Liver (tissue), 3 donors: ENCODE results near the gene ANP32D.

ENCODE experiments used
- EGR1 ChIP-seq, 2 donors: IDR thresholded peaks; 2 replicates each; pipeline ENCODE4 v1.6.1; 2016 to 2018; ENCODE audit warnings: antibody characterized with exemption in 2 of 2, low read depth in 2 of 2
- GABPA ChIP-seq, 2 donors: IDR thresholded peaks in 1 of 2; conservative IDR thresholded peaks in 1 of 2; 2 replicates each; pipeline ENCODE4 v1.6.1; 2016; ENCODE audit warnings: antibody characterized with exemption in 2 of 2, mild to moderate bottlenecking in 1 of 2, moderate library complexity in 1 of 2
- RAD21 ChIP-seq, 2 donors: IDR thresholded peaks; 2 replicates each; pipeline ENCODE4 v1.6.1; 2016; ENCODE audit warnings: antibody characterized with exemption in 2 of 2, mild to moderate bottlenecking in 2 of 2
- RXRA ChIP-seq, 2 donors: IDR thresholded peaks; 2 replicates each; pipeline ENCODE4 v1.6.1; 2017 to 2018; ENCODE audit warnings: antibody characterized with exemption in 2 of 2, mild to moderate bottlenecking in 1 of 2
- SP1 ChIP-seq: IDR thresholded peaks from 2 replicates; pipeline ENCODE4 v1.6.1; 2018; ENCODE audit warnings: antibody characterized with exemption, mild to moderate bottlenecking
- TAF1 ChIP-seq: conservative IDR thresholded peaks from 2 replicates; pipeline ENCODE4 v1.6.1; 2016; ENCODE audit warnings: antibody characterized with exemption, mild to moderate bottlenecking
- YY1 ChIP-seq: IDR thresholded peaks from 2 replicates; pipeline ENCODE4 v1.6.1; 2016; ENCODE audit warnings: antibody characterized with exemption, mild to moderate bottlenecking
- TF ChIP-seq, protein P1 (sequence below): fragments of 150-350 bp; IDR thresholded peaks from 2 replicates; pipeline ENCODE4 v1.5.1; 2017; ENCODE audit warnings: improper control_type of control experiment, low read depth, low read length; ENCODE audit not compliant: missing input control
- TF ChIP-seq, protein P2 (sequence below): IDR thresholded peaks from 2 replicates; pipeline ENCODE4 v1.6.1; 2016; ENCODE audit warnings: antibody characterized with exemption, mild to moderate bottlenecking
- TF ChIP-seq, protein P3 (sequence below): IDR thresholded peaks from 2 replicates; pipeline ENCODE4 v1.6.1; 2016; ENCODE audit warnings: antibody characterized with exemption
- TF ChIP-seq, protein P4 (sequence below): IDR thresholded peaks from 2 replicates; pipeline ENCODE4 v1.6.1; 2016; ENCODE audit warnings: antibody characterized with exemption
- donor health status: healthy.
- donor health status: healthy.

DNA sequence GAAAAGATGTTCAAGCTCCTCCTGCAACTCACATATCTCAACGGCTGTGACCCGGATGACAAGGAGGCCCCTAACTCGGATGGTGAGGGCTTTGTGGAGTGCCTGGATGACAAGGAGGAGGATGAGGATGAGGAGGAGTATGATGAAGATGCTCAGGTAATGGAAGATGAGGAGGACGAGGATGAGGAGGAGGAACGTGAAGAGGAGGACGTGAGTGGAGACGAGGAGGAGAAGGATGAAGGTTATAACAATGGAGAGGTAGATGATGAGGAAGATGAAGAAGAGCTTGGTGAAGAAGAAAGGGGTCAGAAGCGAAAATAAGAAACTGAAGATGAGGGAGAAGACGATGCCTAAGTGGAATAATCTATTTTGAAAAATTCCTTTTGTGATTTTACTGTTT, 702 bp downstream of the ANP32D start:
- TF ChIP-seq, protein P1, sequence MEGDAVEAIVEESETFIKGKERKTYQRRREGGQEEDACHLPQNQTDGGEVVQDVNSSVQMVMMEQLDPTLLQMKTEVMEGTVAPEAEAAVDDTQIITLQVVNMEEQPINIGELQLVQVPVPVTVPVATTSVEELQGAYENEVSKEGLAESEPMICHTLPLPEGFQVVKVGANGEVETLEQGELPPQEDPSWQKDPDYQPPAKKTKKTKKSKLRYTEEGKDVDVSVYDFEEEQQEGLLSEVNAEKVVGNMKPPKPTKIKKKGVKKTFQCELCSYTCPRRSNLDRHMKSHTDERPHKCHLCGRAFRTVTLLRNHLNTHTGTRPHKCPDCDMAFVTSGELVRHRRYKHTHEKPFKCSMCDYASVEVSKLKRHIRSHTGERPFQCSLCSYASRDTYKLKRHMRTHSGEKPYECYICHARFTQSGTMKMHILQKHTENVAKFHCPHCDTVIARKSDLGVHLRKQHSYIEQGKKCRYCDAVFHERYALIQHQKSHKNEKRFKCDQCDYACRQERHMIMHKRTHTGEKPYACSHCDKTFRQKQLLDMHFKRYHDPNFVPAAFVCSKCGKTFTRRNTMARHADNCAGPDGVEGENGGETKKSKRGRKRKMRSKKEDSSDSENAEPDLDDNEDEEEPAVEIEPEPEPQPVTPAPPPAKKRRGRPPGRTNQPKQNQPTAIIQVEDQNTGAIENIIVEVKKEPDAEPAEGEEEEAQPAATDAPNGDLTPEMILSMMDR, result no peak
- no peak for TF ChIP-seq EGR1 (IDR thresholded peaks at IDR 0.05; ENCODE audit: low read depth in 2 of 2)
- TF ChIP-seq TAF1, result no peak
- no peak for TF ChIP-seq GABPA (IDR thresholded peaks at IDR 0.05 in 1 of 2, conservative IDR thresholded peaks at IDR 0.05 in 1 of 2)
- no peak for TF ChIP-seq SP1
- TF ChIP-seq, protein P2, sequence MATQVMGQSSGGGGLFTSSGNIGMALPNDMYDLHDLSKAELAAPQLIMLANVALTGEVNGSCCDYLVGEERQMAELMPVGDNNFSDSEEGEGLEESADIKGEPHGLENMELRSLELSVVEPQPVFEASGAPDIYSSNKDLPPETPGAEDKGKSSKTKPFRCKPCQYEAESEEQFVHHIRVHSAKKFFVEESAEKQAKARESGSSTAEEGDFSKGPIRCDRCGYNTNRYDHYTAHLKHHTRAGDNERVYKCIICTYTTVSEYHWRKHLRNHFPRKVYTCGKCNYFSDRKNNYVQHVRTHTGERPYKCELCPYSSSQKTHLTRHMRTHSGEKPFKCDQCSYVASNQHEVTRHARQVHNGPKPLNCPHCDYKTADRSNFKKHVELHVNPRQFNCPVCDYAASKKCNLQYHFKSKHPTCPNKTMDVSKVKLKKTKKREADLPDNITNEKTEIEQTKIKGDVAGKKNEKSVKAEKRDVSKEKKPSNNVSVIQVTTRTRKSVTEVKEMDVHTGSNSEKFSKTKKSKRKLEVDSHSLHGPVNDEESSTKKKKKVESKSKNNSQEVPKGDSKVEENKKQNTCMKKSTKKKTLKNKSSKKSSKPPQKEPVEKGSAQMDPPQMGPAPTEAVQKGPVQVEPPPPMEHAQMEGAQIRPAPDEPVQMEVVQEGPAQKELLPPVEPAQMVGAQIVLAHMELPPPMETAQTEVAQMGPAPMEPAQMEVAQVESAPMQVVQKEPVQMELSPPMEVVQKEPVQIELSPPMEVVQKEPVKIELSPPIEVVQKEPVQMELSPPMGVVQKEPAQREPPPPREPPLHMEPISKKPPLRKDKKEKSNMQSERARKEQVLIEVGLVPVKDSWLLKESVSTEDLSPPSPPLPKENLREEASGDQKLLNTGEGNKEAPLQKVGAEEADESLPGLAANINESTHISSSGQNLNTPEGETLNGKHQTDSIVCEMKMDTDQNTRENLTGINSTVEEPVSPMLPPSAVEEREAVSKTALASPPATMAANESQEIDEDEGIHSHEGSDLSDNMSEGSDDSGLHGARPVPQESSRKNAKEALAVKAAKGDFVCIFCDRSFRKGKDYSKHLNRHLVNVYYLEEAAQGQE, result no peak
- no peak for TF ChIP-seq RAD21 (IDR thresholded peaks at IDR 0.05)
- TF ChIP-seq, protein P3, sequence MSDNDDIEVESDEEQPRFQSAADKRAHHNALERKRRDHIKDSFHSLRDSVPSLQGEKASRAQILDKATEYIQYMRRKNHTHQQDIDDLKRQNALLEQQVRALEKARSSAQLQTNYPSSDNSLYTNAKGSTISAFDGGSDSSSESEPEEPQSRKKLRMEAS, result no peak
- TF ChIP-seq RXRA (IDR thresholded peaks at IDR 0.05), result no peak
- no peak for TF ChIP-seq YY1
- TF ChIP-seq, protein P4, sequence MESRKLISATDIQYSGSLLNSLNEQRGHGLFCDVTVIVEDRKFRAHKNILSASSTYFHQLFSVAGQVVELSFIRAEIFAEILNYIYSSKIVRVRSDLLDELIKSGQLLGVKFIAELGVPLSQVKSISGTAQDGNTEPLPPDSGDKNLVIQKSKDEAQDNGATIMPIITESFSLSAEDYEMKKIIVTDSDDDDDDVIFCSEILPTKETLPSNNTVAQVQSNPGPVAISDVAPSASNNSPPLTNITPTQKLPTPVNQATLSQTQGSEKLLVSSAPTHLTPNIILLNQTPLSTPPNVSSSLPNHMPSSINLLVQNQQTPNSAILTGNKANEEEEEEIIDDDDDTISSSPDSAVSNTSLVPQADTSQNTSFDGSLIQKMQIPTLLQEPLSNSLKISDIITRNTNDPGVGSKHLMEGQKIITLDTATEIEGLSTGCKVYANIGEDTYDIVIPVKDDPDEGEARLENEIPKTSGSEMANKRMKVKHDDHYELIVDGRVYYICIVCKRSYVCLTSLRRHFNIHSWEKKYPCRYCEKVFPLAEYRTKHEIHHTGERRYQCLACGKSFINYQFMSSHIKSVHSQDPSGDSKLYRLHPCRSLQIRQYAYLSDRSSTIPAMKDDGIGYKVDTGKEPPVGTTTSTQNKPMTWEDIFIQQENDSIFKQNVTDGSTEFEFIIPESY, result no peak
